Tibial artery (tissue), 4 donors: ENCODE results near the gene OLR1.
"Not testable (repeated sequence)": the region's sequence is repeated elsewhere in the genome, so short reads cannot be mapped to it uniquely, and the experiment has no call there.

Experiments used
- DNase-seq, 2 donors: peaks; one replicate each; pipeline ENCODE4 v3.0.0-alpha.2; 2019
- H3K27ac ChIP-seq, 2 donors: fragments of 200-600 bp; sonication (generic) in 1 of 2; 1 replicate in 1 of 2; 2 replicates in 1 of 2; pipeline ENCODE4 v1.5.1; 2018 to 2019; ENCODE audit warnings: mild to moderate bottlenecking in 1 of 2
- H3K27me3 ChIP-seq, 2 donors: fragments of 200-600 bp; sonication (generic) in 1 of 2; one replicate each; pipeline versions ENCODE4 v1.5.1 to v1.6.0; 2016 to 2019
- H3K36me3 ChIP-seq, 3 donors: fragments of 200-600 bp; sonication (generic) in 2 of 3; one replicate each; pipeline ENCODE4 v1.5.1; 2016 to 2019; ENCODE audit warnings: mild to moderate bottlenecking in 2 of 3
- H3K4me1 ChIP-seq, 4 donors: fragments of 200-600 bp; sonication (generic) in 2 of 4; 1 replicate in 3 of 4; 2 replicates in 1 of 4; pipeline ENCODE4 v1.5.1; 2016 to 2019
- H3K4me3 ChIP-seq, 2 donors: fragments of 200-600 bp; sonication (generic) in 1 of 2; 1 replicate in 1 of 2; 2 replicates in 1 of 2; pipeline ENCODE4 v1.5.1; 2018 to 2019; ENCODE audit warnings: mild to moderate bottlenecking in 2 of 2
- H3K9me3 ChIP-seq, 3 donors: fragments of 200-600 bp; sonication (generic) in 1 of 3; one replicate each; pipeline ENCODE4 v1.5.1; 2016 to 2019
- CTCF ChIP-seq, 2 experiments: fragments of 200-600 bp in 1 of 2; fragments of 450-650 bp in 1 of 2; IDR thresholded peaks; one replicate each; pipeline ENCODE4 v1.5.1; 2017 to 2019; ENCODE audit warnings: antibody characterized with exemption in 2 of 2, mild to moderate bottlenecking in 1 of 2, moderate library complexity in 1 of 2
- intact Hi-C: fragments of 100-400 bp; cut with DNase I; formaldehyde crosslinking; loops from one replicate; pipeline ENCODE4 v1.15.0; 2023; ENCODE audit warnings: low total_unique reads

Gene OLR1

GRCh38 chr12:10211940-10212738 is 40.2 kb upstream of the OLR1 start:
- H3K27me3 ChIP-seq, result no peaks in the 10 kb centered on the region
- peak overlapping the region; percentile 93 for H3K4me3 ChIP-seq
- TF ChIP-seq CTCF (IDR thresholded peaks at IDR 0.05), result no peak
- intact Hi-C loops, result loop anchor here (5.0 to 10.0 kb wide), 3 partner anchors 153 to 1517 kb away; partner anchors contain the start of genes RIMKLB and YBX3
- H3K27ac ChIP-seq, result peak overlapping the region; percentile 100
- peak; percentile 97 to 99 for DNase-seq
- no peaks in the 10 kb centered on the region for H3K36me3 ChIP-seq
- peaks cover 0 to 30% (median 8%) of the 10 kb centered on the region in 4 donors for H3K4me1 ChIP-seq
- H3K9me3 ChIP-seq, result no peaks in the 10 kb centered on the region

- DNase-seq, result peak; percentile 37 to 70
- no peaks in the 10 kb centered on the region for H3K27me3 ChIP-seq
- peak overlapping the region; percentile 100 for H3K27ac ChIP-seq
- H3K36me3 ChIP-seq, result no peaks in the 10 kb centered on the region
- H3K9me3 ChIP-seq, result no peaks in the 10 kb centered on the region
- H3K4me1 ChIP-seq, result peaks cover 0 to 24% (median 8%) of the 10 kb centered on the region in 4 donors
- intact Hi-C loops, result loop anchor here (5.0 to 10.0 kb wide), 3 partner anchors 153 to 1517 kb away; partner anchors contain the start of genes RIMKLB and YBX3
- no peak overlapping the region for H3K4me3 ChIP-seq
- TF ChIP-seq CTCF (IDR thresholded peaks at IDR 0.05), result no peak
These were observed 39.4 kb upstream of the OLR1 start for GRCh38 chr12:10211101-10211939.

GRCh38 chr12:10210225-10210624 is 38.3 kb upstream of the OLR1 start:
- no peak for DNase-seq
- intact Hi-C loops, result loop anchor here (5.0 to 10.0 kb wide), 3 partner anchors 155 to 1515 kb away; partner anchors contain the start of genes RIMKLB and YBX3

GRCh38 chr12:10207136-10207535 is 35.2 kb upstream of the OLR1 start:
- H3K36me3 ChIP-seq, result no peaks in the 10 kb centered on the region
- intact Hi-C loops, result no loop called here
- no peak for TF ChIP-seq CTCF (IDR thresholded peaks at IDR 0.05)
- no peak for DNase-seq
- peaks cover 0 to 6% (median 0%) of the 10 kb centered on the region in 4 donors for H3K4me1 ChIP-seq
- no peaks in the 10 kb centered on the region for H3K27me3 ChIP-seq
- H3K27ac ChIP-seq, result no peak overlapping the region
- H3K9me3 ChIP-seq, result no peaks in the 10 kb centered on the region
- no peak overlapping the region for H3K4me3 ChIP-seq

More at GRCh38 chr12:10210225-10210624, 38.3 kb upstream of the OLR1 start:
- Histone ChIP-seq H3K4me1 (peaks cover 0 to 13% (median 3%) of the 10 kb centered on the region in 4 donors), H3K9me3 (no peaks in the 10 kb centered on the region), H3K27me3 (no peaks in the 10 kb centered on the region), H3K36me3 (no peaks in the 10 kb centered on the region), H3K27ac (no peak overlapping the region), H3K4me3 (no peak overlapping the region)
- no peak for TF ChIP-seq CTCF (IDR thresholded peaks at IDR 0.05)

GRCh38 chr12:10205220-10205807 is 33.4 kb upstream of the OLR1 start:
- no peak for DNase-seq
- no peaks in the 10 kb centered on the region for H3K27me3 ChIP-seq
- no peaks in the 10 kb centered on the region for H3K9me3 ChIP-seq
- H3K4me3 ChIP-seq, result no peak overlapping the region
- TF ChIP-seq CTCF (IDR thresholded peaks at IDR 0.05), result no peak
- no peaks in the 10 kb centered on the region for H3K4me1 ChIP-seq
- intact Hi-C loops, result no loop called here
- H3K36me3 ChIP-seq, result no peaks in the 10 kb centered on the region
- no peak overlapping the region for H3K27ac ChIP-seq

GRCh38 chr12:10204495-10204894 is 32.6 kb upstream of the OLR1 start:
- H3K36me3 ChIP-seq, intact Hi-C loops, H3K9me3 ChIP-seq, H3K4me1 ChIP-seq, H3K27me3 ChIP-seq, H3K4me3 ChIP-seq, H3K27ac ChIP-seq, DNase-seq: not testable (repeated sequence)
